PFSK-1 (cell line): Measurements from ENCODE around the gene APIP.

Experiments used
- POLR2AphosphoS5 ChIP-seq: IDR thresholded peaks from 2 replicates; pipeline ENCODE4 v1.6.1; 2012; ENCODE audit warnings: low read depth, mild to moderate bottlenecking, control low read depth, low read length, moderate library complexity
- REST ChIP-seq, 2 experiments: IDR thresholded peaks; 2 replicates each; pipeline versions ENCODE4 v1.6.1 to v1.8.0; 2011 to 2012; ENCODE audit warnings: low read depth in 2 of 2, low read length in 2 of 2, control low read depth in 1 of 2, inconsistent platforms in 1 of 2, mild to moderate bottlenecking in 1 of 2, moderate library complexity in 1 of 2; ENCODE audit not compliant: insufficient read depth in 1 of 2
- SIN3A ChIP-seq: IDR thresholded peaks from 2 replicates; pipeline ENCODE4 v1.6.1; 2012; ENCODE audit warnings: mild to moderate bottlenecking, low read length, moderate library complexity, borderline replicate concordance; ENCODE audit not compliant: insufficient read depth

GRCh38 chr11:34843271-34843670, 72.9 kb downstream of the APIP start:
- TF ChIP-seq REST (IDR thresholded peaks at IDR 0.05; ENCODE audit: insufficient read depth in 1 of 2, low read depth in 2 of 2, low read length in 2 of 2) = no peak
- no peak for TF ChIP-seq SIN3A
- TF ChIP-seq POLR2AphosphoS5 = no peak
